Measurements from ENCODE around the gene ATP11A.

Gene ATP11A

GRCh38 chr13:112819816-112820215 lies 130.0 kb downstream of the ATP11A start:
- no peak overlapping the region for H3K27ac ChIP-seq (ENCODE audit: low read length)

GRCh38 chr13:112820318-112820717 lies 130.5 kb downstream of the ATP11A start:
- Histone ChIP-seq H3K9me3 (ENCODE audit: insufficient read depth, low read length, severe bottlenecking) (no peaks in the 10 kb centered on the region), H2AFZ (ENCODE audit: low read depth, low read length) (no peak overlapping the region), H4K20me1 (ENCODE audit: insufficient read depth, low read length) (no peaks in the 10 kb centered on the region), H3K27ac (ENCODE audit: low read length) (no peak overlapping the region), H3K4me3 (ENCODE audit: low read depth in 1 of 2, low read length in 2 of 2) (no peak overlapping the region), H3K36me3 (ENCODE audit: insufficient read depth, low read length) (peaks cover 83% of the 10 kb centered on the region), H3K79me2 (ENCODE audit: insufficient read depth, low read length) (no peaks in the 10 kb centered on the region), H3K27me3 (ENCODE audit: insufficient read depth, low read length, poor library complexity) (no peaks in the 10 kb centered on the region), H3K4me1 (ENCODE audit: insufficient read depth, low read length) (no peaks in the 10 kb centered on the region), H3K9ac (ENCODE audit: low read depth, low read length) (no peak overlapping the region), H3K4me2 (ENCODE audit: insufficient read depth, low read length) (no peak overlapping the region)
- DNase-seq, result no peak
- TF ChIP-seq CTCF (IDR thresholded peaks at IDR 0.05; ENCODE audit: borderline replicate concordance, extremely low read depth, low read length, poor library complexity, severe bottlenecking), result no peak
- TF ChIP-seq EZH2 (IDR thresholded peaks at IDR 0.05; ENCODE audit: borderline replicate concordance, low read depth, low read length, severe bottlenecking), result no peak
- ATAC-seq (ENCODE audit: insufficient read depth, low read depth), result no peak

More at GRCh38 chr13:112819816-112820215, 130.0 kb downstream of the ATP11A start:
- H3K36me3 ChIP-seq (ENCODE audit: insufficient read depth, low read length), result peaks cover 83% of the 10 kb centered on the region
- no peak overlapping the region for H3K9ac ChIP-seq (ENCODE audit: low read depth, low read length)
- TF ChIP-seq CTCF (IDR thresholded peaks at IDR 0.05; ENCODE audit: borderline replicate concordance, extremely low read depth, low read length, poor library complexity, severe bottlenecking) (no peak), EZH2 (IDR thresholded peaks at IDR 0.05; ENCODE audit: borderline replicate concordance, low read depth, low read length, severe bottlenecking) (no peak)
- H3K4me3 ChIP-seq (ENCODE audit: low read depth in 1 of 2, low read length in 2 of 2), result no peak overlapping the region
- ATAC-seq (ENCODE audit: insufficient read depth, low read depth) (no peak), DNase-seq (no peak)
- H3K4me1 ChIP-seq (ENCODE audit: insufficient read depth, low read length), result no peaks in the 10 kb centered on the region
- no peaks in the 10 kb centered on the region for H4K20me1 ChIP-seq (ENCODE audit: insufficient read depth, low read length)
- H2AFZ ChIP-seq (ENCODE audit: low read depth, low read length), result no peak overlapping the region
- no peak overlapping the region for H3K4me2 ChIP-seq (ENCODE audit: insufficient read depth, low read length)
- no peaks in the 10 kb centered on the region for H3K9me3 ChIP-seq (ENCODE audit: insufficient read depth, low read length, severe bottlenecking)
- no peaks in the 10 kb centered on the region for H3K27me3 ChIP-seq (ENCODE audit: insufficient read depth, low read length, poor library complexity)
- H3K79me2 ChIP-seq (ENCODE audit: insufficient read depth, low read length), result no peaks in the 10 kb centered on the region

GRCh38 chr13:112821340-112822055 lies 131.7 kb downstream of the ATP11A start:
- H3K27ac ChIP-seq (ENCODE audit: low read length), result no peak overlapping the region
- ATAC-seq (ENCODE audit: insufficient read depth, low read depth), result no peak
- no peaks in the 10 kb centered on the region for H3K27me3 ChIP-seq (ENCODE audit: insufficient read depth, low read length, poor library complexity)
- H3K4me1 ChIP-seq (ENCODE audit: insufficient read depth, low read length), result no peaks in the 10 kb centered on the region
- TF ChIP-seq EZH2 (IDR thresholded peaks at IDR 0.05; ENCODE audit: borderline replicate concordance, low read depth, low read length, severe bottlenecking), result no peak
- no peak for TF ChIP-seq CTCF (IDR thresholded peaks at IDR 0.05; ENCODE audit: borderline replicate concordance, extremely low read depth, low read length, poor library complexity, severe bottlenecking)
- H2AFZ ChIP-seq (ENCODE audit: low read depth, low read length), result no peak overlapping the region
- no peak overlapping the region for H3K9ac ChIP-seq (ENCODE audit: low read depth, low read length)
- H3K79me2 ChIP-seq (ENCODE audit: insufficient read depth, low read length), result no peaks in the 10 kb centered on the region
- no peak for DNase-seq
- H3K4me3 ChIP-seq (ENCODE audit: low read depth in 1 of 2, low read length in 2 of 2), result no peak overlapping the region
- no peaks in the 10 kb centered on the region for H3K9me3 ChIP-seq (ENCODE audit: insufficient read depth, low read length, severe bottlenecking)
- peaks cover 83% of the 10 kb centered on the region for H3K36me3 ChIP-seq (ENCODE audit: insufficient read depth, low read length)
- H3K4me2 ChIP-seq (ENCODE audit: insufficient read depth, low read length), result no peak overlapping the region
- H4K20me1 ChIP-seq (ENCODE audit: insufficient read depth, low read length), result no peaks in the 10 kb centered on the region

Data from DND-41 (cell line).